Neutrophil (primary cell): ENCODE results near the gene AIFM3.
"Not testable (repeated sequence)": the region's sequence is repeated elsewhere in the genome, so short reads cannot be mapped to it uniquely, and the experiment has no call there.

Experiments used
- H3K27ac ChIP-seq: fragments of 200-600 bp; sonication (generic); 2 replicates; pipeline ENCODE4 v1.5.1; 2016; ENCODE audit warnings: mild to moderate bottlenecking, moderate library complexity
- H3K27me3 ChIP-seq: fragments of 200-600 bp; sonication (generic); 2 replicates; pipeline ENCODE4 v1.6.0; 2016; ENCODE audit warnings: mild to moderate bottlenecking
- H3K36me3 ChIP-seq: fragments of 200-600 bp; sonication (generic); 2 replicates; pipeline ENCODE4 v1.5.1; 2017
- H3K4me1 ChIP-seq, 2 experiments: fragments of 200-600 bp in 1 of 2; sonication (generic) in 1 of 2; 1 replicate in 1 of 2; 2 replicates in 1 of 2; pipeline versions ENCODE4 v1.5.1 to v1.6.1; 2013 to 2016; ENCODE audit warnings: low read depth in 1 of 2, low read length in 1 of 2, mild to moderate bottlenecking in 1 of 2, moderate library complexity in 1 of 2; ENCODE audit not compliant: control insufficient read depth in 1 of 2, insufficient read depth in 1 of 2
- H3K4me3 ChIP-seq, 2 experiments: fragments of 200-600 bp in 1 of 2; sonication (generic) in 1 of 2; 1 replicate in 1 of 2; 2 replicates in 1 of 2; pipeline ENCODE4 v1.5.1; 2013 to 2016; ENCODE audit warnings: low read depth in 1 of 2, low read length in 1 of 2, mild to moderate bottlenecking in 1 of 2, moderate library complexity in 1 of 2
- H3K9me3 ChIP-seq: fragments of 200-600 bp; sonication (generic); 2 replicates; pipeline ENCODE4 v1.5.1; 2016
- CTCF ChIP-seq: fragments of 200-600 bp; sonication (generic); IDR thresholded peaks from 2 replicates; pipeline ENCODE4 v1.5.1; 2016; ENCODE audit warnings: antibody characterized with exemption

Gene AIFM3

GRCh38 chr22:20999350-21000206 lies 32.5 kb downstream of the AIFM3 start:
- Histone ChIP-seq H3K27ac (no peak overlapping the region), H3K4me1 (peaks cover 20 to 27% of the 10 kb centered on the region in 2 experiments), H3K27me3 (no peaks in the 10 kb centered on the region), H3K36me3 (peaks cover 33% of the 10 kb centered on the region), H3K9me3 (no peaks in the 10 kb centered on the region), H3K4me3 (no peak overlapping the region)
- no peak for TF ChIP-seq CTCF

GRCh38 chr22:21000207-21000986 lies 33.3 kb downstream of the AIFM3 start:
- Histone ChIP-seq H3K9me3 (no peaks in the 10 kb centered on the region), H3K4me1 (peaks cover 20 to 27% of the 10 kb centered on the region in 2 experiments), H3K36me3 (peaks cover 27% of the 10 kb centered on the region), H3K4me3 (peak overlapping the region; percentile 80 to 91), H3K27me3 (no peaks in the 10 kb centered on the region), H3K27ac (peak overlapping the region; percentile 89)
- no peak for TF ChIP-seq CTCF

GRCh38 chr22:21000987-21001600 lies 34.0 kb downstream of the AIFM3 start:
- Histone ChIP-seq H3K4me3 (peak overlapping the region; percentile 80 to 91), H3K27me3 (no peaks in the 10 kb centered on the region), H3K4me1 (peaks cover 20 to 27% of the 10 kb centered on the region in 2 experiments), H3K9me3 (no peaks in the 10 kb centered on the region), H3K36me3 (peaks cover 20% of the 10 kb centered on the region), H3K27ac (peak overlapping the region; percentile 89)
- no peak for TF ChIP-seq CTCF

GRCh38 chr22:21001601-21002325 lies 34.7 kb downstream of the AIFM3 start, which contains the start of gene THAP7:
TSS of gene THAP7 (minus strand) at chr22:21002118. CDS start at chr22:21001911, 207 bp downstream.
- no peaks in the 10 kb centered on the region for H3K9me3 ChIP-seq
- H3K4me3 ChIP-seq: peak within 1 kb of the TSS; percentile 80 to 91
- H3K27me3 ChIP-seq: peaks cover 4% of the 10 kb centered on the region
- H3K27ac ChIP-seq: peak within 1 kb of the TSS; percentile 89
- H3K4me1 ChIP-seq: peaks cover 20 to 27% of the 10 kb centered on the region in 2 experiments
- H3K36me3 ChIP-seq: peaks cover 13% of the 10 kb centered on the region
- TF ChIP-seq CTCF: peak; percentile 28

- Histone ChIP-seq H3K4me1 (peaks cover 20 to 27% of the 10 kb centered on the region in 2 experiments), H3K27ac (no peak overlapping the region), H3K9me3 (no peaks in the 10 kb centered on the region), H3K27me3 (peaks cover 15% of the 10 kb centered on the region), H3K36me3 (no peaks in the 10 kb centered on the region), H3K4me3 (no peak overlapping the region)
- TF ChIP-seq CTCF: no peak
Observed at GRCh38 chr22:21003782-21004181, 36.7 kb downstream of the AIFM3 start.

GRCh38 chr22:21009208-21009607 lies 42.2 kb downstream of the AIFM3 start:
- not testable (repeated sequence) for H3K27ac ChIP-seq, H3K4me1 ChIP-seq, H3K9me3 ChIP-seq, H3K4me3 ChIP-seq, H3K36me3 ChIP-seq
- H3K27me3 ChIP-seq: peaks cover 38% of the 10 kb centered on the region
